Neural crest cell (in vitro differentiated cells): Measurements from ENCODE around the gene VCX2. TPM values are rescaled to one million over a fixed set of nuclear protein-coding genes. Genes with fewer than 3 reads are reported as not detected.
"Not testable (repeated sequence)": the region's sequence is repeated elsewhere in the genome, so short reads cannot be mapped to it uniquely, and the experiment has no call there.

Source experiments
- DNase-seq: peaks from one replicate; pipeline ENCODE4 v3.0.0; 2021; ENCODE audit warnings: low read depth, mixed read lengths, low spot score
- H3K27ac Mint-ChIP-seq: one replicate; pipeline ENCODE4 v1.8.0; 2021; ENCODE audit warnings: mild to moderate bottlenecking, mixed read lengths; ENCODE audit not compliant: unreplicated experiment
- H3K27me3 Mint-ChIP-seq: 2 replicates; pipeline ENCODE4 v1.8.0; 2021; ENCODE audit warnings: low read depth, mild to moderate bottlenecking, mixed read lengths
- H3K36me3 Mint-ChIP-seq: 2 replicates; pipeline ENCODE4 v1.8.0; 2021; ENCODE audit warnings: low read depth, mild to moderate bottlenecking, mixed read lengths
- H3K4me1 Mint-ChIP-seq: 2 replicates; pipeline ENCODE4 v1.8.0; 2021; ENCODE audit warnings: mixed read lengths
- H3K4me3 Mint-ChIP-seq: one replicate; pipeline ENCODE4 v1.8.0; 2021; ENCODE audit warnings: mild to moderate bottlenecking, mixed read lengths
- H3K9me3 Mint-ChIP-seq: 2 replicates; pipeline ENCODE4 v1.8.0; 2021; ENCODE audit warnings: mixed read lengths
- total RNA-seq: library from RNA; stranded (reverse); gene quantifications from 2 replicates; pipeline ENCODE4 v1.2.1, GENCODE V29; 2021
- TF ChIP-seq, protein P1 (sequence below): fragments of 200-600 bp; sonication (generic); conservative IDR thresholded peaks from 2 replicates; pipeline ENCODE4 v1.5.0; 2021; ENCODE audit warnings: antibody characterized with exemption, mild to moderate bottlenecking

The VCX2 gene
- total RNA-seq, 1 donor from 2014 or later: not detected

DNA sequence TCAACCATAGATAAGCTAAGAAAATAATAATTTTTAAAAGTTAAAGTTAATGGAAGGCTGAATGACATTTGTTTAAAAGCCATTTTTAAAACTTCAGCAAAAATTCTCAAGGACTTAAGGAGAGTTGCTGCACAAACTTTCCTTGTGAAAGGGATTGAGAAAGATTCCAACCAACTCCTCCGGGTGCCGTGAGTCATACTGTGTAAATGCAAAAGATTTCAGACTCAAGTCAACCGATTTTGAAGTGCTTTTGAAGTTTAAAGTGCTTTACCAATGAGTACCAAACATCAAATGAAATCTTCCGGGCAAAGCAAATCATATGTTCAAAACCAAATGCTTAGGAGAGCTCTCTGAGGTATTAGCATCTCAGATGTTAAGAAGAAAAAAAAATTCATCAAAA, 31.4 kb downstream of the VCX2 start:
- H3K9me3 Mint-ChIP-seq: peaks cover 4% of the 10 kb centered on the region
- no peaks in the 10 kb centered on the region for H3K36me3 Mint-ChIP-seq
- H3K27ac Mint-ChIP-seq: no peak overlapping the region
- TF ChIP-seq, protein P1, sequence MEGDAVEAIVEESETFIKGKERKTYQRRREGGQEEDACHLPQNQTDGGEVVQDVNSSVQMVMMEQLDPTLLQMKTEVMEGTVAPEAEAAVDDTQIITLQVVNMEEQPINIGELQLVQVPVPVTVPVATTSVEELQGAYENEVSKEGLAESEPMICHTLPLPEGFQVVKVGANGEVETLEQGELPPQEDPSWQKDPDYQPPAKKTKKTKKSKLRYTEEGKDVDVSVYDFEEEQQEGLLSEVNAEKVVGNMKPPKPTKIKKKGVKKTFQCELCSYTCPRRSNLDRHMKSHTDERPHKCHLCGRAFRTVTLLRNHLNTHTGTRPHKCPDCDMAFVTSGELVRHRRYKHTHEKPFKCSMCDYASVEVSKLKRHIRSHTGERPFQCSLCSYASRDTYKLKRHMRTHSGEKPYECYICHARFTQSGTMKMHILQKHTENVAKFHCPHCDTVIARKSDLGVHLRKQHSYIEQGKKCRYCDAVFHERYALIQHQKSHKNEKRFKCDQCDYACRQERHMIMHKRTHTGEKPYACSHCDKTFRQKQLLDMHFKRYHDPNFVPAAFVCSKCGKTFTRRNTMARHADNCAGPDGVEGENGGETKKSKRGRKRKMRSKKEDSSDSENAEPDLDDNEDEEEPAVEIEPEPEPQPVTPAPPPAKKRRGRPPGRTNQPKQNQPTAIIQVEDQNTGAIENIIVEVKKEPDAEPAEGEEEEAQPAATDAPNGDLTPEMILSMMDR: no peak
- H3K27me3 Mint-ChIP-seq: no peaks in the 10 kb centered on the region
- DNase-seq: no peak
- H3K4me3 Mint-ChIP-seq: no peak overlapping the region
- H3K4me1 Mint-ChIP-seq: peaks cover 10% of the 10 kb centered on the region

DNA sequence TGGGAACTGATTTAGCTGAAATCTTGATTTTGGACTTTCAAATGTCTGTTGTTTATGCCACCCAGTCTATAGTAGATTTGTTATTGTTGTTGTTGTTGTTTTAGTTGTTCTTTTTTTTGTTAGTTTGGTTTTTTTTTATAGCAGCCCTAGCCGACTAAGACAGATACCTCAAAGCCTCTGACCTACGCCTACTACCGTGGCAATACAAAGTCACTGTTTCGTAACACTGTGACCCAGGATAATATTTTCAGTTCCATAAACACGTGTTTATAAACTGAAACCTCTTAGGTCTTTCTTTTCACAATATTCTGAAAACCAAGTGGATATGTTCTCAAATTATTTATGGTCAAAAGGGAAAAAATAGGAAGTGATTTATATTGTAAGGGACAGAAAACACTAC, 32.8 kb downstream of the VCX2 start:
- TF ChIP-seq, protein P1: no peak
- H3K4me1 Mint-ChIP-seq: peaks cover 10% of the 10 kb centered on the region
- no peaks in the 10 kb centered on the region for H3K36me3 Mint-ChIP-seq
- H3K4me3 Mint-ChIP-seq: no peak overlapping the region
- DNase-seq: no peak
- peaks cover 6% of the 10 kb centered on the region for H3K9me3 Mint-ChIP-seq
- H3K27me3 Mint-ChIP-seq: no peaks in the 10 kb centered on the region
- no peak overlapping the region for H3K27ac Mint-ChIP-seq

DNA sequence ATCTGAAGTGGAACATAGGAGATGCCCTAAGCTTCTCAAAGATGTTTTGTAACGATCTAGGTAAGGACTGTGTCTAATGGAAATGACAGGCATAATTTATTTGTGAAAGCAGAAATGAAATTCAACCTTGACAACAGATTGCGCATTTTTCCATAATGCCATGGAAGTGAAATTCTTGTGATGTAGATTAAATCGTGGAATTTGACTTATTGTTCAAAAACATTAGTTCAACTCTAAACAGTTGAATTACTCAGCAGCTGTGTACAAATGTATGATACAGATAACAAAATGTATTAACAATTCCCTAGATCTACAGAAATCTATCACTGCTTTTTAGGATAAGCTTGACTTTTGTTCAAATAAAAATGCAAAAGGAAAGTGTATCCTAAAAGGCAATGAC, 44.4 kb downstream of the VCX2 start:
- no peaks in the 10 kb centered on the region for H3K27me3 Mint-ChIP-seq
- no peaks in the 10 kb centered on the region for H3K36me3 Mint-ChIP-seq
- H3K27ac Mint-ChIP-seq: no peak overlapping the region
- no peaks in the 10 kb centered on the region for H3K4me1 Mint-ChIP-seq
- no peak overlapping the region for H3K4me3 Mint-ChIP-seq
- peaks cover 4% of the 10 kb centered on the region for H3K9me3 Mint-ChIP-seq
- TF ChIP-seq, protein P1: no peak
- no peak for DNase-seq

DNA sequence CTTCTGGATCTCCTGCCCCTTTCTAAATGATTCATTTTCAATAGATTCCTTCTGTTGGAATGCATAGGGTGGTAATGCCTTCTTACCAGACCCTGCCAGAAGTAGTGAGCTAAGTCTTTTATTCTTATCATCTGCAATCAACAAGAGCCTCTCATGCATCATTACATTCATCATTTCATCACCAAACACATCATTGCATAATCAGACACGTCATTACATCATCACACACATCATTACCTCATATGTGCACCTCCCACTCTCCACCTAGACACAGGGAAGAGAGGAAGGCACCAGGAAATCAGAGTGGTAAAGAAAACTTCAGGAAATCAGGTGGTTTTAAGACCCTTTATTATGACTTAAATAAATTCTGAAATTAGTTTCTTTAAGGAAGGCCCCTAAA, 45.0 kb downstream of the VCX2 start:
- DNase-seq: no peak
- Mint-ChIP-seq H3K27me3 (no peaks in the 10 kb centered on the region), H3K4me3 (no peak overlapping the region), H3K4me1 (no peaks in the 10 kb centered on the region), H3K9me3 (peaks cover 2% of the 10 kb centered on the region), H3K36me3 (no peaks in the 10 kb centered on the region), H3K27ac (peak overlapping the region; percentile 14)
- TF ChIP-seq, protein P1: no peak

DNA sequence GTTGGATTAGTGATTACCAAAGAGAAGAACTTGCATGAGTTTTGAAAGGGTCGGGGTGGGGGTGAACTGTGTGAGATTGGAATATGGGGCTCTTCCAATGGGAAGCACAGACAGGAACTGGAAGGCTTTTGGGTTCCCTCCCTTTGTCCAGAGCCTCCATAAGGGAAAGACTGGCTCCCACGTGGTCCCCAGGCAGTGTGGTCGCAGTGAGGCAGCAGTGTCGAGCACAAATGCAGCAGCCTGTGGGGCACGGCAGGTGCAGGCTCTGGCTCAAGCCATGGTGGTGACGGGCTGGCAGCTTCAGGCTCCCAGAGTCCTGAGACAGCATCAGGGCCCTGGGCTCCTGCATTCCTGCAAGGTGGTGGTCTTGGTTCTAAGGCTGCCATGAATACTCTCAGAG, 45.5 kb downstream of the VCX2 start:
- Mint-ChIP-seq H3K27ac (no peak overlapping the region), H3K27me3 (no peaks in the 10 kb centered on the region), H3K4me1 (no peaks in the 10 kb centered on the region), H3K9me3 (no peaks in the 10 kb centered on the region), H3K4me3 (no peak overlapping the region), H3K36me3 (no peaks in the 10 kb centered on the region)
- no peak for DNase-seq
- TF ChIP-seq, protein P1: no peak

DNA sequence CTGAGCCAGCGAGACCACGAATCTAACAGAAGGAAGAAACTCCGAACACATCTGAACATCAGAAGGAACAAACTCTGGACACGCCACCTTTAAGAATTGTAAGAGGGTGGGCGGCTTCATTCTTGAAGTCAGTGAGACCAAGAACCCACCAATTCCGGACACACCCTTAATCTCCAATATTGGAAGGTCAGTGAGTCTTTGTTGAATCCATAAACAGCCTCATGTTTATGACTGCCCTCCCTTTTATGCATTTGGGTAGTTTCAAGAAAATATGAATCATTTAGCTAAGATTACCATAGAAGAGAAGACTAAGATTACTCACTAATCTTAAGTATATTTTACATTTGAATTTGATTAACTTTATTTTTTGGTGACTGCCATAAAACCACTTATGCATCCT, 48.5 kb downstream of the VCX2 start:
- no peak overlapping the region for H3K27ac Mint-ChIP-seq
- no peaks in the 10 kb centered on the region for H3K36me3 Mint-ChIP-seq

DNA sequence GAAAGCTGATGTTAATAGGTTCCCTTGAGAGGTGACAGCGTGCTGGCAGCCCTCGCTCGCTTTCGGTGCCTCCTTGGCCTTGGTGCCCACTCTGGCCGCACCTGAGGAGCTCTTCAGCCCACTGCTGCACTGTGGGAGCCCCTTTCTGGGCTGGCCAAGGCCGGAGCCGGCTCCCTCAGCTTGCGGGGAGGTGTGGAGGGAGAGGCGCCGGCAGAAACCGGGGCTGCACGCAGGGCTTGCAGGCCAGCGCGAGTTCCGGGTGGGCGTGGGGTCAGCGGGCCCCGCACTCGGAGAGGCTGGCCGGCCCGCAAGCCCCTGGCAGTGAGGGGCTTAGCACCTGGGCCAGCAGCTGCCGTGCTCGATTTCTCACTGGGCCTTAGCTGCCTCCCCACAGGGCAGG, 49.7 kb downstream of the VCX2 start:
- not testable (repeated sequence) for H3K9me3 Mint-ChIP-seq, H3K36me3 Mint-ChIP-seq, H3K27me3 Mint-ChIP-seq, H3K4me3 Mint-ChIP-seq, H3K27ac Mint-ChIP-seq, DNase-seq, H3K4me1 Mint-ChIP-seq

More for the DNA sequence above, 48.5 kb downstream of the VCX2 start:
- DNase-seq: no peak
- no peaks in the 10 kb centered on the region for H3K27me3 Mint-ChIP-seq
- H3K4me3 Mint-ChIP-seq: no peak overlapping the region
- no peaks in the 10 kb centered on the region for H3K4me1 Mint-ChIP-seq
- TF ChIP-seq, protein P1: no peak
- no peaks in the 10 kb centered on the region for H3K9me3 Mint-ChIP-seq
